GM18858 (cell line): ENCODE results near the gene WDR75.
"Not testable (repeated sequence)": the region's sequence is repeated elsewhere in the genome, so short reads cannot be mapped to it uniquely, and the experiment has no call there.

ENCODE experiments used
- ATAC-seq: cut with Tn5 transposase; IDR thresholded peaks from one replicate; pipeline ENCODE4 v1.9.1; 2021; ENCODE audit not compliant: unreplicated experiment

Gene WDR75

GRCh38 chr2:189440644-189440946 is 679 bp upstream of the WDR75 start:
- peak; percentile 17 for ATAC-seq

DNA sequence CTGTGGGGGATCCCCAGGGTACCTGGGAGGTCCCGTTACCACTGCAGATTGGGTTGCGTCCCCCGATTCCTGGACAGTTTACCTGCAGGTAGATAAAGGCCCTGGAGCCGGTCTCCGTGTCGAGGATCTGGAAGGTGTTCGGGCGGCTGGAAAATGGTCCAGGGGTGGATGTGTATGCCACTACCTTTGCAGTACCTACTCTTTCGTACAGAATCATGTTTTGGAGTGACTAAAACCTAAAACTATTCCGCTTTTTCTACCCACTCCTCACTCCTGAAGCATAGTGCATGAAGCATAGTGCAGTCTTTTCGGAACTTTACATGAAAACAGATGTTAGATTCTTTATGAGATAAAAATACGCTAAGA is 418 bp downstream of the WDR75 start:
- no peak for ATAC-seq

DNA sequence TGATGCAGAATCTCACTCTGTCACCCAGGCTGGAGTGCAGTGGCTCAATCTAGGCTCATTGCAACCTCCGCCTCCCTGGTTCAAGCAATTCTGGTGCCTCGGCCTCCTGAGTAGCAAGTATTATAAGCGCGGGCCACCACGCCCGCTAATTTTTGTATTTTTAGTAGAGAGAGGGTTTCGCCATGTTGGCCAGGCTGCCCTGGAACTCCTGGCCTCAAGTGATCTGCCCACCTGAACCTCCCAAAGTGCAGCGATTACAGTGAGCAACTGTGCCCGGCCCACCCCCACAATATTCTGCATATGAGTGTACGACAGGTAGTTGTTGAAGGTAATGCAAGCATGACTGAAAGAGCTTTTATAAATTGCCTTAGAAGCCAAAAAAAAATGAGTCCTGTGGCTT is 1.2 kb downstream of the WDR75 start:
- ATAC-seq = no peak

DNA sequence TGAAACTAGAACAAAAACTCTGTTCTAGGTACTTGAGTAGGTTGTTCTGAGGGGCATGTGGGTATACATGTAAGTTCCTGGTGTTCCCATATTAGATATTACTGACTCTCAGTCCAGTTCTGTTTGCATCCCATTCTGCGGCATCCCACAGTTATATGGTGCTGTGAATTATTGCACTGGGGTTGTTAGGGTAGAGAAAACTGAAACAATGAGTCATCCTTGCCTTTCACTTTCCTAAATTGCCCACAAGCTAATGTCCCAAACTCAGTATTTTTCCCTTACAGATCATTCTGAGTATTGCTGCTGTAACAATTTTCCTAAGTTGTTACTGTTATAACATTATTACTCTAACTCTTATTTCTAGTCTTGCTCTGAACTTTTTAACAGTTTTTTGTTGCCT is 3.0 kb downstream of the WDR75 start:
- peak; percentile 31 for ATAC-seq

- no peak for ATAC-seq
Measured at GRCh38 chr2:189446780-189447179, 5.5 kb downstream of the WDR75 start.

DNA sequence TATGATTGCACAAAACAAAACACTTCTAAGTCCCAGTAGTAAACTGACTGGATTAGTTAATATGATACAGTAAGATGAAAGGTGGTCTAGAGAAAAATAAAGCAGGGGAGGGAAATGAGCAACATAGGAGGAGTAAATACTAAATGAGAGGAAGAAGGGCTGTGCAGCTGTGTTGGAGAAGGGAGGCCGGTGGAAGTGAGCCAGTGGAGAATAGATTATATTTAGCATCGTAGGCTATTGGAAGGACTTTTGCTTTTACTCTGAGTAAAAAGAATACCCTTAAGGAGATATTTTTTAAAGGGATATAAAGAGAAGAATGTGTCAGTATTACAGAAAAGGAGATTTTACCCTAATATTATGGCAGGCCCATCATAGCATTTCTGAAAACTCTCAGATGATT is 12.7 kb downstream of the WDR75 start:
- no peak for ATAC-seq

- no peak for ATAC-seq
Measured at GRCh38 chr2:189465076-189465475, 23.8 kb downstream of the WDR75 start.

- no peak for ATAC-seq
Measured at GRCh38 chr2:189465478-189465877, 24.2 kb downstream of the WDR75 start.

GRCh38 chr2:189466046-189466445 is 24.8 kb downstream of the WDR75 start:
- ATAC-seq = no peak

GRCh38 chr2:189466656-189467055 is 25.4 kb downstream of the WDR75 start:
- ATAC-seq = no peak

DNA sequence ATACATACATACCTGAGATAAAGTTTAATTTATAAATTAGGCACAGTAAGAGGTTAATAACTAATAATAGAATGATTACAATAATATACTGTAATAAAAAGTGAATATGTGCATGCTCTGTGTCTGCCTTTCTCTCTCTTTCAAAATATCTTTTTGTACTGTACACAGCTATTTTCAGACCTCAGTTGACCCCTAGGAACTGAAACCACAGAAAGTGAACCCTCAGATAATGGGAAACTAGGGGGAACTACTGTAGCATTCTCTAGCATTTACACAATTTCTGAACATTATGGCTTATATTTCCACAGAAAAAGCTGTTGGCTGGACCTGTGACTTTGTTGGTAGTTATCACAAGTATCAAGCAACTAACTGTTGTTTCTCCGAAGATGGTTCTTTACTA is 25.9 kb downstream of the WDR75 start:
- ATAC-seq = no peak

GRCh38 chr2:189467593-189467992 is 26.3 kb downstream of the WDR75 start:
- ATAC-seq = no peak

DNA sequence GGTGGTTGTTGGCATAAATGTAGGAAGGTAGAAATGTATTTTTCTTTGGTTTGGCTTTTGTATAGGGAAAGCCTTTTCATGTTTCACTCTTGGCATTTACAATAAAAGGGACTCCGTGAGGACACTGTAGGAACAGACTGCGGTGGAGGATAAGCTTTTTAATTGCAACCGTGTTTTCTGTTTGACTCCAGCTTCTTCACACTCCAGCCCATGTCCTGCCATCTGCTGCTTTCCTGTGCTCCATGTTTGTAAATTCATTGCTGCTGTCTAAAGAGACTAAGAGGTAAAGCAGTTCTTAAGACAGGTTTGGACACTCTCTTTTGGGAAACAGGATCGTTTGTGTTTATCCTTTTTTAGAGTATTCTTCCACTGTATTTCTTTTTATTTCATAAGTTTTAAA is 33.3 kb downstream of the WDR75 start:
- no peak for ATAC-seq

GRCh38 chr2:189477756-189478155 is 36.5 kb downstream of the WDR75 start:
- ATAC-seq = no peak

DNA sequence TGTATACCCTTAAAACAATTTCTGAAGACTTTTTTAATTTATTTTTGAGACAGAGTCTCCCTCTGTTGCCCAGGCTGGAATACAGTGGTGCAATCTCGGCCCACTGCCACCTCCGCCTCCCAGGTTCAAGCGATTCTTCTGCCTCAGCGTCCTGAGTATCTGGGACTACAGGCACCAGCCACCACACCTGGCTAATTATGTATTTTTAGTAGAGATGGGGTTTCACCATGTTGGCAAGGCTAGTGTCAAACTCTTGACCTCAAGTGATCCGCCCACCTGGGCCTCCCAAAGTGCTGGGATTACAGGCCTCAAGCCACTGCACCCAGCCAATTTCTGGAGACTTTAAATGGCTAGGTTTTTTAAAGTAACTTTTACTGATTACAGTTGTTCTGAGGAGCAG is 37.0 kb downstream of the WDR75 start:
- ATAC-seq = not testable (repeated sequence)

DNA sequence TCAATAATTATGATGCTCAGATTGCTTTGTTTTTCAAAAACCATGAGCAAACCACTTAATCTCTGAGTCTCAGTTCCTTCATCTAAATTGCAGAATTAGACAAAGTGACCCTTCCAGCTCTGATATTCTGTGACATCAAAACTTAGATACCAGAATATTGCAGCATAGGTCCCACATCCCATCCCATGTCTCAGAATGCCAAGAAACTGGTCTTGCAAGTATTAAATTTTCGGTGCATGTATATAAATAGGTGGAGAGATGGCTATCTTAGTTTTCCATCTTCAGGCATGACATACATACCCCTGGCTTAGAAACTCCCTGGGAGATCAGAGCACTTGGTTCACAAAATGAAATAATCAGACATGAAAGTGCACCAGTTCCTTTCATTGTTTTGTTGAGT is 39.8 kb downstream of the WDR75 start:
- no peak for ATAC-seq

DNA sequence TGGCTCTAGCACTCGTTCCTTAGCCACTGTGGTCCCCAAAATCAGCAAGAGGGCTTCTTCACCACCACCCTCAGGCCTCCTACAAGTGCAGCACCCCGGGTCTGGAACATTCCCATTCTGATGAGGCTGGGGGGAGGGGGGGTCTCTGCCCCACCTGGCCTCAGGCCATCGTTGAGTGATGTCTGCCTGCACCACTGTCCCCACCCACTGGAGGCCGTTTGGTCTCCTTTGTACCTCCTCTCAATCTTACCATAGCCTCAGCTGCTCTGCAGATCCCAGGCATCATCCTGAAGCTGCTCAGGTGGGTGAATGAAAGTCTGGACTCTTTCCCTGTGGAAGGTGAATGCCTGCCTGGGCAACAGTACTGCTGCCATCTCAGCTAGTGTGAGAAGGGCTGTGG is 42.3 kb downstream of the WDR75 start:
- no peak for ATAC-seq

DNA sequence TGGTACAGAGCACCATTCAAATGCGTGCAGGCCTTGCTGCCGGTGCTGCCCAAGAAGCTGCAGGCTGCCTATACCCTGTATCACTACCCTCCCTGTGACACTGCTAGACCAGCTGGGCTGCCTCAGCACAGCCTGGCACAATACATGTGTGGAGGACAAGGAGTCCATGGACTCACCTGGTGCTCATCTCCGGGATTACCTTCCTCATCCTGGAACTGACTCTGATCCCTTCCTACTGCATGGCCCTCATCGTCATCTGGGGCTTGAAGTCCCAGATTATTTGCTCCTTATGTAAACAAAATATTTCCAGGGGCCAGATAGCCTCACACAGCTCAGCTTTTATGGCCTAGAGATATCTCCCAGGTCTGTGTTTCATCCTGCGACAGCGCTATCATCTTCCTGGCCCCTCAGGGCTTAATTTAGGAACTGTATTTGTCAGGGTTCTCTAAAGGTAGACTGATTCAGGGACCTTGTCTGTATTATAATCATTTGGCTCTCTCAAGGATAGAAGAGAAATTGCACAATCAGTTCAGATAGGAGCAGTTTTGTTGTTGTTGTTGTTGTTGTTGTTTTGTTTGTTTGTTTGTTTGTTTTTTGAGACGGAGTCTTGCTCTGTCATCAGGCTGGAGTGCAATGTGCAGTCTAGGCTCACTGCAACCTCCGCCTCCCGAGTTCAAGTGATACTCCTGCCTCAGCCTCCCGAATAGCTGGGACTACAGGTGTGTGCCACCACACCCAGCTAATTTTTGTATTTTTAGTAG is 42.9 kb downstream of the WDR75 start:
- no peak for ATAC-seq

GRCh38 chr2:189485146-189485545 is 43.9 kb downstream of the WDR75 start:
- no peak for ATAC-seq

DNA sequence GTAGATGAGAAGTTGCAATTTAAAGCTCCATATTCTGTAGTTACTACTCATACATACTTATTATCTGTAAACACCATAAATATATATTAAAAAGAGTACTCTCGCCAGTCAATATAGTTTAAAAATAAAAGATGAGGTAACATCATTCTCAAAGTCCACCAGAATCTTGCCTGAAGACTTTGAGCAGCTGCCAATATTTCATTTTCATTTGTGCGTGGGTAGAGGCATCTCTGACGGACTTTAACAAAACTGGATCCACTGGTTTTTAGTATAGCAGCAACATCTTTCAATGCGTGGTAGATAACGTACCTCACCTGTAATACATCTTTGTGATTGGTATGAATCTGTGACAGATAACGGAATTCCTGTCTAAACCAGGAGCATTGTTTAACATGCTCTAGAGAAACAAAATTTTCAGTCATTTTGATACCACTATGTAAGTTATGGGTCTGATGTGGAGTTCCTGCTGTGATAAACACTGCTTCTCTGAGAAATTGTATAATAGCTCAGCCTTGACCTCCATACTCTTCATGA is 45.0 kb downstream of the WDR75 start:
- ATAC-seq = no peak

- no peak for ATAC-seq
Measured at GRCh38 chr2:189487283-189488007, 46.2 kb downstream of the WDR75 start.

DNA sequence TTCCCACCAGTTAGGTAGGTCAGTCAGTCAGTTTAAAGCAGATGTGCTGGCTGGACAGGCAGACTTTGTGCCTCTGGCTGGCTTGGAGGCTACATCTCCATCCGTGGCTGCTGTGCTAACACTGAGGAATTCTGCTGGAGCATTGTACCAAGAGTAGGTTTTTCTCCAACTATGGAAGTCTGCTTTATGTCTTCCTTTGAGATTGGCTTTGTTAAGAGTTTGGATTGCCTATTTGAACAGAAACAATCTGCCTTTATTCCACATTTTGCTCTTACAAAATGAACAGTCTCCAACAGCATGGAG is 46.7 kb downstream of the WDR75 start:
- no peak for ATAC-seq

GRCh38 chr2:189492451-189492850 is 51.2 kb downstream of the WDR75 start:
- ATAC-seq = no peak
